ENCODE data around the gene LIX1L. TPM values are rescaled to one million over a fixed set of nuclear protein-coding genes. Genes with fewer than 3 reads are reported as not detected.

Gene LIX1L
- total RNA-seq, 2 experiments from 2014 or later, result 21.4 to 21.5 TPM

DNA sequence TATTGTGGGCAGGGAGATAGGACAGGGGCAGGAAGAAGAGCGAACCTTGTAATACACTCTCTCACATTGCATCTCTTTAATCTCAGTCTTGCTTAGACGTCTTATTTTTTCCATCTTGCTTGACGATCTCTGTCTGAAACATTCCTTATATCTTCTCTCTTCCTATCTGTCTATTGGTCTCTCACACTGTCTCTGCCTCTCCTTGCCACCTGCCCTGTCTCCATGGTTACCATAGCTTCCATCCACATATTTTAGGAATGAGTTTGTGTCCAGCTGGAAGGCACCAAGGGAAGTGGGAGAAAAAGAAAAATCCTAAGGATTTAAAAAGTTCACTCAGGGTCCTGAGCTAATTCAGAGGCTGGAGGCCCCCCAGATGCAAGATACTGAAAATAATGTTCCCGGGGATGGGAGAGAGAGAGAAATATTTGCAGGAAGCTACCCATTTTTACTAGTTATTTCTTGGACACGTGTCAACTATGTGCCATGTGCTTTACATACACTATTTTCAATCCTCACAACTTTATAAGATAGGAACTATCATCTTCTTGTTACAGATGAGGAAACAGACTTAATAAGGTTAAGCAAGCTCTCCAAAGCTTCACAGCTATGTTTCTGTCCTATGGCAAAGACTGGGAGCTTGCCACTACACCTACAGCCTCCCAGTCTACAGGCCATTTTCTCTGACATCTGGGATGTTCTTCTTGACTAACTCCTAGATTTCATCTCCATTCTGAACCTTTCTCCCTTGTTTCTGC, 5.6 kb upstream of the LIX1L start:
- no peak for ATAC-seq (ENCODE audit: poor library complexity)
- intact Hi-C loops (cut with DNase I, micrococcal nuclease), result loop anchor here (2.0 to 5.0 kb wide), 2 partner anchors 34 to 37 kb away; partner anchors contain the start of genes RBM8A (in 1 of the 2) and TXNIP (in 1 of the 2)
- Mint-ChIP-seq H3K9me3 (no peaks in the 10 kb centered on the region), H3K36me3 (ENCODE audit: low read depth) (peaks cover 15% of the 10 kb centered on the region), H3K27me3 (no peaks in the 10 kb centered on the region), H3K27ac (peak overlapping the region; percentile 94), H3K4me3 (peak overlapping the region; percentile 94), H3K4me1 (ENCODE audit: low read depth) (peaks cover 66% of the 10 kb centered on the region)
- H3K4me1 ChIP-seq (ENCODE audit: insufficient read depth, low read length), result peaks cover 57% of the 10 kb centered on the region
- peak overlapping the region; percentile 72 for H3K4me3 ChIP-seq (ENCODE audit: low read length)
- peak overlapping the region; percentile 58 to 62 for H3K27ac ChIP-seq (ENCODE audit: low read depth in 1 of 2, low read length in 2 of 2)
- ChIA-PET CTCF (interaction anchor here (1.0 to 5.4 kb wide), 6 partner anchors 14 to 118 kb away, joined by 4 to 40 read pairs (median 14); partner anchors contain the start of genes NUDT17 and RBM8A), POLR2A (interaction anchor here (0.7 to 6.2 kb wide), 21 partner anchors 7 to 139 kb away, joined by 3 to 154 read pairs (median 8); partner anchors contain the start of genes LIX1L, NUDT17, PEX11B and PIAS3)
- peak in 1 of 14 experiments; percentile 23 for DNase-seq
- no peaks in the 10 kb centered on the region for H3K36me3 ChIP-seq (ENCODE audit: insufficient read depth, low read length)
- peaks cover 0 to 4% of the 10 kb centered on the region in 2 experiments for H3K9me3 ChIP-seq (ENCODE audit: control insufficient read depth in 1 of 2, insufficient read depth in 1 of 2, low read length in 2 of 2)
- TF ChIP-seq CTCF (IDR thresholded peaks at IDR 0.05), result no peak
- no peaks in the 10 kb centered on the region for H3K27me3 ChIP-seq (ENCODE audit: control insufficient read depth in 1 of 2, insufficient read depth in 2 of 2, low read length in 2 of 2)

- intact Hi-C loops (cut with DNase I, micrococcal nuclease), result loop anchor here in 1 of 2 experiments (5.0 kb wide), 1 partner anchor 35 kb away; the partner anchor contains the start of gene TXNIP
- POLR2A ChIA-PET, result interaction anchor here (0.9 to 6.2 kb wide), 10 partner anchors 17 to 117 kb away, joined by 3 to 154 read pairs (median 52); partner anchors contain the start of genes NUDT17, PEX11B, PIAS3 and RBM8A
These were observed 4.6 kb upstream of the LIX1L start for GRCh38 chr1:145962157-145963102.

More at GRCh38 chr1:145962157-145963102, 4.6 kb upstream of the LIX1L start:
- H3K27me3 Mint-ChIP-seq, result no peaks in the 10 kb centered on the region
- Histone ChIP-seq H3K4me3 (ENCODE audit: low read length) (peak overlapping the region; percentile 72), H3K27ac (ENCODE audit: low read depth in 1 of 2, low read length in 2 of 2) (peak overlapping the region; percentile 56 to 58), H3K4me1 (ENCODE audit: insufficient read depth, low read length) (peaks cover 60% of the 10 kb centered on the region), H3K36me3 (ENCODE audit: insufficient read depth, low read length) (no peaks in the 10 kb centered on the region), H3K9me3 (ENCODE audit: control insufficient read depth in 1 of 2, insufficient read depth in 1 of 2, low read length in 2 of 2) (peaks cover 0 to 4% of the 10 kb centered on the region in 2 experiments), H3K27me3 (ENCODE audit: control insufficient read depth in 1 of 2, insufficient read depth in 2 of 2, low read length in 2 of 2) (no peaks in the 10 kb centered on the region)
- no peak for TF ChIP-seq CTCF (IDR thresholded peaks at IDR 0.05)
- no peak for ATAC-seq (ENCODE audit: poor library complexity)
- peak in 6 of 14 experiments; percentile 22 to 71 (median 60) for DNase-seq
- H3K4me3 Mint-ChIP-seq, result peak overlapping the region; percentile 95
- H3K4me1 Mint-ChIP-seq (ENCODE audit: low read depth), result peaks cover 64% of the 10 kb centered on the region
- H3K9me3 Mint-ChIP-seq, result no peaks in the 10 kb centered on the region
- CTCF ChIA-PET, result interaction anchor here (1.8 to 5.4 kb wide), 3 partner anchors 15 to 45 kb away, joined by 5 to 40 read pairs (median 21); partner anchors contain the start of gene RBM8A
- peaks cover 9% of the 10 kb centered on the region for H3K36me3 Mint-ChIP-seq (ENCODE audit: low read depth)
- H3K27ac Mint-ChIP-seq, result peak overlapping the region; percentile 94
